Measurements from ENCODE around the gene RFX8. TPM values are rescaled to one million over a fixed set of nuclear protein-coding genes. Genes with fewer than 3 reads are reported as not detected.

RFX8 gene
- total and polyA plus RNA-seq, 2 donors (not counting 3 experiments of a cell fraction or from before 2014, with no cell fraction given) = 0.21 to 1.00 TPM

GRCh38 chr2:101486258-101486701 is 11.4 kb upstream of the RFX8 start:
- Histone ChIP-seq H3K9me3 (replicated peaks; ENCODE audit: control insufficient read depth, insufficient read depth, low read length) (no peaks in the 10 kb centered on the region), H3K9me1 (replicated peaks; ENCODE audit: control insufficient read depth, extremely low read depth, insufficient read depth, low read length) (no peaks in the 10 kb centered on the region), H3K27ac (ENCODE audit: insufficient read depth, low read depth, low read length) (peak overlapping the region; percentile 26), H4K20me1 (replicated peaks; ENCODE audit: control insufficient read depth, extremely low read depth, insufficient read depth, low read length) (no peaks in the 10 kb centered on the region), H3K27me3 (ENCODE audit: control insufficient read depth in 2 of 2, insufficient read depth in 2 of 2, low read length in 2 of 2) (no peaks in the 10 kb centered on the region), H3K4me2 (ENCODE audit: insufficient read depth, low read length) (peak overlapping the region; percentile 33), H3K36me3 (ENCODE audit: control insufficient read depth in 2 of 2, extremely low read depth in 1 of 2, insufficient read depth in 2 of 2, low read length in 2 of 2) (no peaks in the 10 kb centered on the region), H3K79me2 (ENCODE audit: control insufficient read depth, insufficient read depth, low read length) (no peaks in the 10 kb centered on the region), H2AFZ (ENCODE audit: low read depth, low read length) (peak overlapping the region; percentile 86), H3K4me1 (ENCODE audit: control insufficient read depth, extremely low read depth, insufficient read depth, low read length) (peaks cover 17% of the 10 kb centered on the region), H3K9ac (replicated peaks; ENCODE audit: extremely low read depth, insufficient read depth, low read length) (no peak overlapping the region), H3K4me3 (replicated peaks in 1 of 3; ENCODE audit: insufficient read depth in 1 of 3, low read depth in 1 of 3, low read length in 3 of 3) (peak overlapping the region in 1 of 3 experiments; percentile 2)
- dilution Hi-C loops (cut with MboI; ENCODE audit: extremely low pct_ligation_motif_present, low sequenced_read_pairs) (no loop called here), intact Hi-C loops (cut with micrococcal nuclease) (loop anchor here (1.0 kb wide), 3 partner anchors 22 to 44 kb away; no protein-coding TSS in a partner anchor)
- DNase-seq (ENCODE audit: low read depth, low spot score) (peak; percentile 85), FAIRE-seq (no peak)
- no TSS peak for BruUV-seq (replicated peaks)
- TF ChIP-seq GATA2 (IDR thresholded peaks at IDR 0.05; ENCODE audit: insufficient read depth, insufficient read length, low read depth, low read length) (peak; percentile 50), JUN (IDR thresholded peaks at IDR 0.05; ENCODE audit: borderline replicate concordance, insufficient read depth, insufficient read length, low read depth) (no peak), POLR2AphosphoS5 (IDR thresholded peaks at IDR 0.05; ENCODE audit: insufficient read depth, low read depth, low read length) (no peak)
- POLR2A ChIA-PET = no interaction called here
- CTCF ChIA-PET = interaction anchor here (1.1 to 1.5 kb wide), 6 partner anchors 9 to 345 kb away, joined by 3 to 6 read pairs (median 4); no protein-coding TSS in a partner anchor

GRCh38 chr2:101485856-101486255 is 10.9 kb upstream of the RFX8 start:
- no TSS peak for BruUV-seq (replicated peaks)
- Histone ChIP-seq H3K27me3 (ENCODE audit: control insufficient read depth in 2 of 2, insufficient read depth in 2 of 2, low read length in 2 of 2) (no peaks in the 10 kb centered on the region), H3K4me3 (replicated peaks in 1 of 3; ENCODE audit: insufficient read depth in 1 of 3, low read depth in 1 of 3, low read length in 3 of 3) (peak overlapping the region in 1 of 3 experiments; percentile 2), H3K79me2 (ENCODE audit: control insufficient read depth, insufficient read depth, low read length) (no peaks in the 10 kb centered on the region), H3K36me3 (ENCODE audit: control insufficient read depth in 2 of 2, extremely low read depth in 1 of 2, insufficient read depth in 2 of 2, low read length in 2 of 2) (no peaks in the 10 kb centered on the region), H3K9ac (replicated peaks; ENCODE audit: extremely low read depth, insufficient read depth, low read length) (no peak overlapping the region), H3K9me1 (replicated peaks; ENCODE audit: control insufficient read depth, extremely low read depth, insufficient read depth, low read length) (no peaks in the 10 kb centered on the region), H3K9me3 (replicated peaks; ENCODE audit: control insufficient read depth, insufficient read depth, low read length) (no peaks in the 10 kb centered on the region), H4K20me1 (replicated peaks; ENCODE audit: control insufficient read depth, extremely low read depth, insufficient read depth, low read length) (no peaks in the 10 kb centered on the region), H2AFZ (ENCODE audit: low read depth, low read length) (peak overlapping the region; percentile 86), H3K4me2 (ENCODE audit: insufficient read depth, low read length) (peak overlapping the region; percentile 33), H3K4me1 (ENCODE audit: control insufficient read depth, extremely low read depth, insufficient read depth, low read length) (peaks cover 17% of the 10 kb centered on the region), H3K27ac (ENCODE audit: insufficient read depth, low read depth, low read length) (peak overlapping the region; percentile 26)
- TF ChIP-seq POLR2AphosphoS5 (IDR thresholded peaks at IDR 0.05; ENCODE audit: insufficient read depth, low read depth, low read length) = no peak
- TF ChIP-seq, protein P1, sequence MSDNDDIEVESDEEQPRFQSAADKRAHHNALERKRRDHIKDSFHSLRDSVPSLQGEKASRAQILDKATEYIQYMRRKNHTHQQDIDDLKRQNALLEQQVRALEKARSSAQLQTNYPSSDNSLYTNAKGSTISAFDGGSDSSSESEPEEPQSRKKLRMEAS (IDR thresholded peaks at IDR 0.05; ENCODE audit: insufficient read depth, insufficient read length) = no peak
- no peak for TF ChIP-seq GATA2 (IDR thresholded peaks at IDR 0.05; ENCODE audit: insufficient read depth, insufficient read length, low read depth, low read length)
- TF ChIP-seq JUN (IDR thresholded peaks at IDR 0.05; ENCODE audit: borderline replicate concordance, insufficient read depth, insufficient read length, low read depth) = no peak
- dilution Hi-C loops (cut with MboI; ENCODE audit: extremely low pct_ligation_motif_present, low sequenced_read_pairs) = no loop called here
- ChIA-PET POLR2A (no interaction called here), CTCF (interaction anchor here (1.1 to 1.5 kb wide), 5 partner anchors 8 to 67 kb away, joined by 3 to 6 read pairs (median 4); no protein-coding TSS in a partner anchor)
- DNase-seq (ENCODE audit: low read depth, low spot score) (no peak), FAIRE-seq (no peak)
- intact Hi-C loops (cut with micrococcal nuclease) = loop anchor here (1.0 kb wide), 3 partner anchors 22 to 44 kb away; no protein-coding TSS in a partner anchor

All from endothelial cell of umbilical vein (primary cell).